Dedifferentiated amniotic fluid mesenchymal stem cell (primary cell): ENCODE results near the gene FAM229B.
"Not testable (repeated sequence)": the region's sequence is repeated elsewhere in the genome, so short reads cannot be mapped to it uniquely, and the experiment has no call there.

Experiments used
- DNase-seq: peaks from one replicate; pipeline ENCODE4 v3.0.0-alpha.2; 2016; ENCODE audit errors: extremely low spot score

FAM229B gene, protein sequence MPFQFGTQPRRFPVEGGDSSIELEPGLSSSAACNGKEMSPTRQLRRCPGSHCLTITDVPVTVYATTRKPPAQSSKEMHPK

DNA sequence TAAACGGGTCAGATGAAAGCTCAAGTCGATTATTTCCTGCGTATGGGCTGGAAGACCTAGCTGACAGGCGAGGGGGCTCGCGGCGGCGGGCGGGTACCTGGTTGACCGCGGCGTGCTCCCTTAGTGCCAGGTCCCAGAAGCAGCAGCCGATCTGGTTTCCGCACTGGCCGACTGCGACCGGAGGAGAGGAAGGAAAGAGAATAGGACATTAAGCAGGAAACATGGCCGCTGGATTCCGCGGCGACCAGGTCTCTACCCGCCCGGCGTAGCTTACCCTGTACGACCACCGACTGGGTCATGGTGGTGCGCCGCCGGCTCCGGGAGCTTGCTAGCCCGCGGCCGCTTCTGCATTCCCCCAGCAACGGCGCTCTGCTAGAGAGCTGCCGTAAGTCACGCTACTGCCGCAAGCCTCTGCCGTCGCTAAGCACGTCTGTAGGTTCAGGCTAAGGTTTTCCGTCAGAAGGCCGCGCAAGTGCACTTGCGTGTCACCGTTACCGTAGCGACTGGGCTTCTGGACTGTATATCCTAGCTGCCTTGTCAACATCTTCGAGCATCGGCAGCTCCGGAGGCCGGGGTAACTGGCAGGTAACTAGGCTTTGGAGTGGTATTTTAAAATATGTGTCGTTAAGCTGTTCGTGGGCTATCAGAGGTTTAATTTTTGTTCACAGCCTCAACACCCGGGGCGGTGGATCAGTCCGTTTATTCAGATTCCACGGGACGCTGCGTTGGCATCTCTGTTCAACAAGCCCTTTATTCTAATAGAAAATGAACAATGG, at the start of gene FAM229B, which contains the start of gene TUBE1:
Gene FAM229B (plus strand): TSS at position 456 of the 776 bp plus-strand sequence. CDS start 11,693 bp downstream, outside the sequence.
Gene TUBE1 (minus strand): TSS at position 347 of the 776 bp plus-strand sequence. CDS start 48 bp downstream, at position 299.
- DNase-seq, result peak; percentile 98

- peak; percentile 83 for DNase-seq
These were observed 49.6 kb upstream of the FAM229B start for GRCh38 chr6:112037783-112038216.

- no peak for DNase-seq
These were observed 49.1 kb upstream of the FAM229B start for GRCh38 chr6:112038268-112038667.

DNA sequence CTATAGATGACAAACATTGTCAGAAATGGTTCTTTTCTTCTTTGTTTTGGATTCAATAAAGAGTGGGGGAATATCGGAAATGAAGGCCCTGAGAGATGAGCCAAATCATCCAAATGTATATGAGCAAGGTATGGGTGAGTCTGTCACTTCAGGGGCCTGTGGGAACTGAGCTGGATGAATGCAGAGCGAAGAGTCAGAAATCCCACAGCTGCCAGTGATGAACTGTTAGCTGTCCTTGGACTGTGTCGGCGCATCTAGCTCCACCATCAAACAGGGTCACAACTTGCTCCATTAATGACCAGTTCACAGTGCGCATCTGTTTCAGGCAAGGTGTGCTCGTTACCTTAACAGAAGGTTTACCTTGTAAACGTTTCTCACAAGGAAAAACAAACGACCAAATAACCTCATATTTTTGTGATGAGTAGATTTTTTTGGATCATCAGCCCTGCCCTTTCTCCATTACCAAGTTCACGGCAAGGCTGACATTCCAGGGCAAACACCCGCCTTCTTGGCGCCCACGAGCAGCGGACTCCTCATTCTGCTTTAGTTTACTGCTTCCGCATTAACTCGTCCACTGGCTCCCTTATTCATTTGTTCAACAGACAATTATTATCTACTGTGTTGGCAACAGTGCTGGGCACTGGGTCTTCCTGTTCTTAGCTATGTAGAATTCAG, 48.5 kb upstream of the FAM229B start:
- DNase-seq, result no peak

DNA sequence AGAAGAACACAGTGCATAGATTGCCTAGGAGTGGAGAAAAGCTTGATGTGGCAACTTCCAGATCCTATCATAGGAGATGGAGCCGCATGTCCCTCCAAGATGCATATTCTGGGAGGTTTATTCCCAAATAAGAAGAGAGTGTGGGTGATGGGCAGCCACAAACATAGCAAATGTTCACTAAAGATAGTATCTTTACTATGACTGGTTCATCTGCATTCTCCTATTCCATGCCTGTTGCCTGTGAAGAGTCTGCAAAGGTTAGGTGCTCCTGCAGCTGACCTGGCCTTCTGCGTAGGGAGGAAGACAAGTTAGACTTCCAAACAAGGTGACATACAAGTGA, 48.0 kb upstream of the FAM229B start:
- no peak for DNase-seq

DNA sequence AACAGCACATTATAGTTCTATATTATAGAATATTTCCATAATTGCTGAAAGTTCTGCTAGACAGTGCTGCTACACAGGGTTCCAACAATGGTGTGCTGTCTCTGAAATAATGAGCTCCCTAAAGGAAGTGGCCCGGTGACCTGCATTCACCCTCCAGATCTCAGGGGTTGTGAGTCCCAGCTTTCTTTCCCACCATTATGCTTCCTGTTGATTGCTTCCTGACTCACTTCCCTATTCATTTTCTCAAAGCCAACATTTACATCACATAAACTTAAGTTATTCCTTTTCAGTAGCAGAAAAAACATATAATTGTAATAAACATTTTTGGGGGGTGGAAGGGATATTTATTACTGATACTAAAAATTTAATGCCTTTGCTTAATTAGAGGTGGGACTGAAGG, 46.4 kb upstream of the FAM229B start:
- DNase-seq, result no peak

DNA sequence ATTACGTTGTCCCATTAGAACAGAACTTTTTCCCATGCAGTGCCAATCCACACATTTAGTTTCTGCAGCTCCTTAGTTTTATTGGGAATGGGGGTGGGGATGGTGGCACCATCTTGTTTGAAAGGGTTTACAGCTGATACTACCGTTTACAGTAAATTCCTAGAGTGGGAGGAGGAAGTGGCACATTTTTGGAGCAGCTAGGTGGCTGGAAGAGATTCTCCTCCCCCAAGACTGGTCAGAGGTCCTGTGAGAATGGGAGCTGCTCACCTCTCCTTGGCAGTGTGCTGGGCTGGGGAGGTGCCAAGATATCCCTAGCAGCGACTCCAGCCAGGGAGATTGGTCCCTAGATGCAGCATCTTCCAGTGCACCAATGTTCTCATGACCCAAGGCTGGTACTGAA, 45.9 kb upstream of the FAM229B start:
- DNase-seq, result no peak

DNA sequence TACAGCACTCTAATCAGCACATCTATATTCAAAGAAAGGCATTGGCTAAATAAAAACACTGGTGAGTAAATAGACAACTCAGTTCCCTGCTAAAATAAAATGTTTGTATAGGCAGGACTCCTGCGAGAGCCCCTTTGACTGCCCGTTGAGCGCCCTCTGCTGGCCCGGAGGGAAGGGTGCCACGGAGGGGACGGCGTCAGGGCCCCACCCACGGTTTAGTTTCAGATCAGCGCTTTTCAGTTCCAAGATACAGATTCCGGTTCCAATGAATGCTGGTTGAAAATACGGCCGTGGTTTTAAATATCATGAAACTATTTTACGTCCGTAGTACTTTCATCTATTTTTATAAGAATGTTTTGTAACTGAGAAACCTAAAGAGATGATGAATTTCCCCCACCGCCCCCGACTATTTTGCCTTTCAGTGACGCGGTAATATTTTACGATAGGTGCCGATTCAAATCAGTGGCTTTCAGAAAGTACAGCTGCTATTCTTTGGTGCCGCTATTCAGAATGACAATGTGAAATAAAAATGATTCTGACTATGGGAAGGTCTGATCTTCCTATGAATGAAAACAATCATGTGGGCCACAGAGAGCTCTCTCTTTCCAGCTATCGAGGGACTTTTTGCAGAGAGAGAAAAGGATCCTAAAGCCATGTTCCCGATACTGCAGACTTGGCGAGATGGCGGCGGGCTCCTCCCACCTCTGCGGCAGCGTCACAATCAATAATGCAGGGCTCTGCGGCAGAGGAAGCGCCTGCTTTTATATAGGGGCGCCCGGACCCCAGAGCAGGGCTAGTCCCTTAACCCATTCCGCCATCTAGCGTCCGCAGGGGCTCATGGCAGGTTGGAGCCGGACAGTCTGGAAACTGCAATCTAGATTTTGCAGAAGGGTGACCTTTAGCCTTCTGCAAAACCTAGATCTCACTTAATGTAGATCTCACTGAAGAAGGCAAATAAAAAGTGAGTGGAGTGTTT, 44.1 kb upstream of the FAM229B start:
- DNase-seq, result peak; percentile 85

GRCh38 chr6:112044196-112044595, 43.2 kb upstream of the FAM229B start:
- no peak for DNase-seq

- peak; percentile 78 for DNase-seq
These were observed 42.5 kb upstream of the FAM229B start for GRCh38 chr6:112044856-112045255.

- not testable (repeated sequence) for DNase-seq
These were observed 39.9 kb upstream of the FAM229B start for GRCh38 chr6:112047523-112047922.

GRCh38 chr6:112049026-112049799, 38.2 kb upstream of the FAM229B start:
- no peak for DNase-seq

DNA sequence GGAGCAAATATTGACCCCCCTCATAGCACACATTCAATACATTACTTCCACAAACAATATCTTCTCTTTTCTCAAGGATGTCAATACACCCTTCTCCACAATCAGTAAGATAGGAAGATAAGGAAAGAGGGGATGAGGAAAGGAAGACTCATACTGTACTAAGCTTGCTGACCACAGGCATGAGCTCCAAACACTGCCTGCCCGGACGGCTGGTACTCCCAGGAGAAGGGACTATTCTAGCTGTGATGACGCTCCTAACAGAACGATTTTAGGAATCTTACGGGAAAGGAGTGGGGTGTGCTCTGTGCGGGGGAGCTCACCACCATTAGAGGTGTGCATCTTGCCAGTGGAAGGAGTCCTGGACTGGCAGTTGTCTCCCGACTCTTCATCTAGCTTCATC, 37.4 kb upstream of the FAM229B start:
- DNase-seq, result no peak

DNA sequence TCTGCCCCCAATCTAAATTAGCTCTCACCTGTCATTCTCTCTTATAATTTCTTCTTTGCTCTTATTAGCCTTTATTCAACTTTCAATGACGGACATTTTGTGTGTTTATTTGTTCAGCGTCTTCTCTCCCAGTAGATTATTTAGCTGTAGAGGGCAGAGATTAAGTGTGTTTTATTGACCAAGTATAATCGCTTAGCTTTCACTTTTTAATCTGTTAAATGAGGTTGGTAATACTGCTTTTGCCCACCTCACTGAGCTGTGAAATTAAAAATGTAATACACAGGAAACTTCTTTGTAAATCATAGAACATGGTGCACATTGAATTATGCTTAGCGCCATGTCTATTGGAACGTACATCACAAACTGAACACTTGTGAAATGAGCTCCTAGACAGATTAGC, 37.0 kb upstream of the FAM229B start:
- no peak for DNase-seq

GRCh38 chr6:112051251-112051740, 36.1 kb upstream of the FAM229B start:
- not testable (repeated sequence) for DNase-seq

DNA sequence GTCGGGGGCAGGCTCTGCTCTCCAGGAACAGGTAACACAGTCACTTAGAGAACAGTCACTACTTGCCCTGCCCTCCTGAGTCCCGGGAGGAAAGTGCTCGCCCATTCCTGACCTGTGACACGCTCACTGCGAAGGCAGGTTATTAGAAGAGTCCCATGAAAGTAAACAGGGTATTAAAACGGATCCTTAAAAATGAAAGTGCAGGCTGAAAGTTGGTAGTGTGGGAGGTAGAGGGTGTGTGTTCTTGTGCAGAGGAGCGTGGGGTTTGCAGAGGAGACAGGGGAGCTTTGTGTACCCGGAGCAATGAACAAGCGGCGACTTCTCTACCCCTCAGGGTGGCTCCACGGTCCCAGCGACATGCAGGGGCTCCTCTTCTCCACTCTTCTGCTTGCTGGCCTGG, 33.4 kb upstream of the FAM229B start, which contains the start of gene CCN6:
Gene CCN6 (plus strand): TSS at position 104 of the 400 bp plus-strand sequence. CDS start 254 bp downstream, at position 358.
- DNase-seq, result no peak

DNA sequence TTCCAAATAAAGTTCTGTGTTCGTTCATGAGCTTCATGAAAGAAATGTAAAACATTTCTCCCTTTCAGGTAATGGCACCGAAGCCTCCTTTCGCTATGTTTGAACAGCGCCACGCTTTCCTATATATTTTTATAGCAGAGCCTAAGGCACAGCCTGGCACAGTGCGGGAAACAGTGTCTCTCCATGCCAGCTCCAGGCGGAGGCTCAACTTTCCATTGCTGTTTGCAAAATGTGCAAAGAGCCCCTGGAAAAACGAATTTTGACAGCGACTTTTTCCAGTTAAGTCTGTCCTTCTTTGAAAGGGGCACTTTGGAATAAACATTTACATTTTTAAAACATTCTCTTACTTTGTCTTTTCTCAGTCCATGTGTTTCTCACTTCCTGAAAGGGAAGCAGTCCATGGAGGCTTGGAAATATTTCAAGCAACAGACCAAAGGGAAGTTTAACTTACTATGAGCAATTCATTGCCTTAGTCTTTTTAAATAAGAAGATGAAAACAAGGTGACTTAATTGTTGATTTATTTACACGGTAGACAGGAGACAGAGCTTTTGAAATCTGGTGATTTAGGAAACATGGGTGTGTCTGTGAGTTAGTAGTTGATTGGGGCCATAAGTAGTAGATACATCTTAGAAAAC, 32.7 kb upstream of the FAM229B start:
- DNase-seq, result no peak

GRCh38 chr6:112058243-112059032, 29.0 kb upstream of the FAM229B start:
- DNase-seq, result no peak

DNA sequence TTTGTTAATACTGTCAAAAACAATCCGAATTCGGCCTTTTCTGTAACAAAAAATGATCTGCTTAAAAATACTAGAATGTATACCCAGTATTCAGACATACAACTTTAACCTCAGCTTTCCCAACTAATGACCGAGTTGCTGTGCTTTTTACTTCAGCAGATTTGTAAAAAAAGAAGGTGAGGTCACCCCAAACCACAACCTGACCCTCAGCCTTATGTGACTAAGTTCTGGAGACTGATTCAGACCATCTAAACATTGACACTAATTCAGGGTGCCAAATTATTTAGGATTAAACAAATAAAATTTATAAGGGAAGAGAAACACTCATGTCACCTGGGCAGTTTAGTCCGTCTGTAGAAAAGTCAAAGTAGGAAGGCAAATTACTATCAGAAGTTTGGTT, 25.8 kb upstream of the FAM229B start:
- no peak for DNase-seq
